Prostate gland (tissue), 2 donors: ENCODE data around the gene HS6ST2.

Experiments
- CTCF ChIP-seq, 4 experiments: fragments of 200-600 bp in 2 of 4; fragments of 450-650 bp in 2 of 4; sonication (generic) in 2 of 4; IDR thresholded peaks; 1 replicate in 3 of 4; 2 replicates in 1 of 4; pipeline ENCODE4 v1.5.1; 2016 to 2019; ENCODE audit warnings: antibody characterized with exemption in 4 of 4, mild to moderate bottlenecking in 2 of 4, moderate library complexity in 2 of 4
- POLR2A ChIP-seq: fragments of 450-650 bp; IDR thresholded peaks from one replicate; pipeline ENCODE4 v1.6.1; 2016; ENCODE audit warnings: antibody characterized with exemption, mild to moderate bottlenecking

DNA sequence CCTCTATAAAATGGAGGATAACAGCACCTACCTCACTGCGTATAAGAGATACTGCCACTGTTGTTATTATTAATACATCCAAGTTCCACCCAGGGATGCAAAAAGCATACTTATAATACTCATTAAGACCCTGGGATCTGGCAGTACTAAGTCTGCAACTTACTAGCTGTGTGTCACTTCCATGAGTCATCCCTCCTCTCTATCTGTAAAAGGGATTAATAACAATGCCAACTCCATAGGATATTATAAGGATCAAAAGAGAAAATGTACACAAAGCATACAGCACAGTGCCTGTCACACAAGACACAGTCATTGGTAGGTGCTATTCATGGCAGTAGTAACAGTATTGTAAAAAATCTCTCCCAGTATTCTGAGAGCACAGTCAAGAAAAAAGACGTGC is 216.7 kb downstream of the HS6ST2 start:
- TF ChIP-seq CTCF (IDR thresholded peaks at IDR 0.05), result no peak
- no peak for TF ChIP-seq POLR2A
